Heart left ventricle (tissue), 16 donors: ENCODE results near the gene NLE1. TPM values are rescaled to one million over a fixed set of nuclear protein-coding genes. Genes with fewer than 3 reads are reported as not detected.
A peak's percentile ranks its signal among the peaks of the same experiment; 100 is the strongest.
"Not testable (repeated sequence)": the region's sequence is repeated elsewhere in the genome, so short reads cannot be mapped to it uniquely, and the experiment has no call there.

Experiments
- ATAC-seq, 4 donors: fragments of 200-7000 bp; cut with Tn5 transposase; one replicate each; pipeline ENCODE4 v1.9.1; 2020 to 2022; ENCODE audit warnings: moderate library complexity in 4 of 4, mild to moderate bottlenecking in 3 of 4, moderate number of reproducible peaks in 1 of 4
- DNase-seq, 5 donors: peaks; one replicate each; pipeline ENCODE4 v3.0.0-alpha.2; 2020
- H3K27ac ChIP-seq, 12 donors: fragments of 200-600 bp; sonication (generic) in 4 of 12; one replicate each; pipeline versions ENCODE4 v1.5.0 to v1.8.0; 2016 to 2022; ENCODE audit warnings: mild to moderate bottlenecking in 2 of 12
- H3K27me3 ChIP-seq, 9 donors: fragments of 200-600 bp; sonication (generic) in 2 of 9; one replicate each; pipeline versions ENCODE4 v1.5.1 to v1.8.0; 2016 to 2022; ENCODE audit warnings: mild to moderate bottlenecking in 3 of 9
- H3K36me3 ChIP-seq, 9 donors: fragments of 200-600 bp; sonication (generic) in 2 of 9; one replicate each; pipeline versions ENCODE4 v1.5.0 to v1.8.0; 2018 to 2022; ENCODE audit warnings: mild to moderate bottlenecking in 2 of 9
- H3K4me1 ChIP-seq, 12 donors: fragments of 200-600 bp; sonication (generic) in 4 of 12; one replicate each; pipeline versions ENCODE4 v1.5.0 to v1.8.0; 2016 to 2022; ENCODE audit warnings: mild to moderate bottlenecking in 3 of 12
- H3K4me3 ChIP-seq, 12 donors: fragments of 200-600 bp; sonication (generic) in 4 of 12; one replicate each; pipeline versions ENCODE4 v1.5.0 to v1.8.0; 2017 to 2022; ENCODE audit warnings: mild to moderate bottlenecking in 9 of 12, moderate library complexity in 4 of 12
- H3K9me3 ChIP-seq, 12 donors: fragments of 200-600 bp; sonication (generic) in 4 of 12; one replicate each; pipeline versions ENCODE4 v1.5.0 to v1.8.0; 2016 to 2022; ENCODE audit warnings: mild to moderate bottlenecking in 1 of 12
- CTCF ChIP-seq, 12 donors: fragments of 200-600 bp; sonication (generic) in 4 of 12; IDR thresholded peaks; one replicate each; pipeline versions ENCODE4 v1.5.0 to v1.8.0; 2018 to 2022; ENCODE audit warnings: antibody characterized with exemption in 12 of 12, mild to moderate bottlenecking in 5 of 12
- POLR2A ChIP-seq, 2 donors: fragments of 450-650 bp; IDR thresholded peaks; one replicate each; pipeline ENCODE4 v1.6.1; 2017; ENCODE audit warnings: antibody characterized with exemption in 2 of 2, mild to moderate bottlenecking in 2 of 2, moderate library complexity in 2 of 2
- WGBS, 4 donors: extraction: QIAGEN DNeasy Blood & Tissue Kit in 2 of 4; methylation state at CpG; one replicate each; pipeline versions ENCODE4 v1.1.5 to v1.1.7; 2013 to 2018; 5-methylcytosine and 5-hydroxymethylcytosine counted together
- intact Hi-C, 10 donors: fragments of 100-400 bp; cut with DNase I; formaldehyde crosslinking; loops; one replicate each; pipeline versions ENCODE4 v1.11.1 to v1.14.2; 2022
- polyA plus RNA-seq, 2 donors: library from polyadenylated mRNA; stranded (reverse); fragments of 200-250 nt; gene quantifications; one replicate each; pipeline ENCODE4 v1.2.3, GENCODE V29; 2013
- total RNA-seq, 9 donors: library from RNA; depleted of rRNA in 2 of 9; stranded (reverse); fragments of >200 nt in 2 of 9; fragmentation: NEBNext Ultra II Directional in 3 of 9; extraction: Animal tissue kit (Norgen Biotek cat#: 25700) in 3 of 9; gene quantifications; one replicate each; pipeline versions ENCODE4 v1.1.0 to v1.2.4, GENCODE V29; 2016 to 2023
- donor health status: ischemic (EF 13 %, LVEDD 7.1; RV severe dilation, severe dysfunction).
- donor health status: healthy with polysubstance abuse.
- donor health status: DM: no; HTN: yes; CAD: no.
- donor health status: DM: no; HTN: no; CAD: no.
- donor health status: ischemic (EF 25% LVEDD 6.9; RV normal size, moderate dysfunction).
- donor health status: ischemic (EF 25% LVEDD 5.7; RV mildly dilated, moderate dysfunction).
- donor health status: healthy.
- donor health status: DM: yes; HTN: yes; CAD: no.
- donor health status: ischemic (EF 35%, LVEDD 5.7; RV mildly dilated, moderate dysfunction).
- donor health status: nonischemic (EF 11% LVEDD 7.7; RV severe dilation, severe dysfunction).
- donor health status: DM: yes; HTN: yes; CAD: no.
- donor health status: PGD.
- donor health status: ischemic (EF 29% LVEDD 5.4; RV normal size, mild dysfunction).
- donor health status: nonischemic (EF 23%, LVEDD 6.1; RV moderate dilation, normal function).

The NLE1 gene
- total and polyA plus RNA-seq, 11 donors, result 1.8 to 8.5 (median 4.2) TPM

DNA sequence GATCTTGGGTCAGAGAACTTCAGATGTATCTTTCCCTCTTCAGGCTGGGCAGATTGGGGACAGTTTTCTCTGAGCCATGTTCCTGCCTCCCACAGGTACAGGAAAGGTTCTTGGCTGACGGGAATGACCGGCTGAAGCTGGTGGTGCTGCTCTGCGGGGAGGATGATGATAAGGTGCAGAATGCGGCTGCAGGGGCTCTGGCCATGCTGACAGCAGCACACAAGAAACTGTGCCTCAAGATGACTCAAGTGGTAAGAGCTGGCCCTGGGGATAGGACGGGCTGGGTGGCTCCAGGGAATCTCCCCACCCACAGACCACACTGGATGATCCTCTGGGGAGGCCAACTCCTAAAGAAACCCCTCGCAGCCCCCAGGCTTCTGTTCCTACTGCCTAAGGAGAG lies 41.2 kb upstream of the NLE1 start:
- no peak overlapping the region for H3K4me3 ChIP-seq
- H3K36me3 ChIP-seq, result peaks cover 0 to 86% (median 13%) of the 10 kb centered on the region in 9 donors
- no peaks in the 10 kb centered on the region for H3K4me1 ChIP-seq
- TF ChIP-seq CTCF (IDR thresholded peaks at IDR 0.05), result no peak
- no peak for TF ChIP-seq POLR2A (IDR thresholded peaks at IDR 0.05)
- no peak overlapping the region for H3K27ac ChIP-seq
- intact Hi-C loops, result no loop called here
- H3K9me3 ChIP-seq, result peaks cover 0 to 2% (median 0%) of the 10 kb centered on the region in 12 donors
- no peak for DNase-seq
- no peak for ATAC-seq
- no peaks in the 10 kb centered on the region for H3K27me3 ChIP-seq
- WGBS, 4 donors, result 52 to 63% (median 54%) methylated on average over 5 to 6 of the region's 6 CpGs

DNA sequence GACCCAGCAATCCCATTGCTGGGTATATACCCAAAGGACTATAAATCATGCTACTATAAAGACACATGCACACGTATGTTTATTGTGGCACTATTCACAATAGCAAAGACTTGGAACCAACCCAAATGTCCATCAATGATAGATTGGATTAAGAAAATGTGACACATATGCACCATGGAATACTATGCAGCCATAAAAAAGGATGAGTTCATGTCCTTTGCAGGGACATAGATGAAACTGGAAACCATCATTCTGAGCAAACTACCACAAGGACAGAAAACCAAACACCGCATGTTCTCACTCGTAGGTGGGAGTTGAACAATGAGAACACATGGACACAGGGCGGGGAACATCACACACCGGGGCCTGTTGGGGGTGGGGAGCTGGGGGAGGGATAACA lies 37.3 kb upstream of the NLE1 start:
- H3K9me3 ChIP-seq, ATAC-seq, H3K4me3 ChIP-seq, H3K27me3 ChIP-seq, H3K27ac ChIP-seq, DNase-seq: not testable (repeated sequence)
- Histone ChIP-seq H3K36me3 (peaks cover 0 to 86% (median 15%) of the 10 kb centered on the region in 9 donors), H3K4me1 (peaks cover 0 to 11% (median 0%) of the 10 kb centered on the region in 12 donors)
- WGBS, 4 donors, result 93 to 97% (median 95%) methylated on average over 5 of the region's 5 CpGs
- intact Hi-C loops, result loop anchor here in 4 of 10 donors (10.0 kb wide), 4 partner anchors 65 to 565 kb away; partner anchors contain the start of gene SLFN5 (in 1 of the 4)

GRCh38 chr17:35176897-35177296 lies 34.8 kb upstream of the NLE1 start:
- TF ChIP-seq POLR2A (IDR thresholded peaks at IDR 0.05), result no peak
- TF ChIP-seq CTCF (IDR thresholded peaks at IDR 0.05), result no peak
- H3K4me1 ChIP-seq, result peaks cover 0 to 11% (median 0%) of the 10 kb centered on the region in 12 donors
- H3K27ac ChIP-seq, result no peak overlapping the region
- intact Hi-C loops, result loop anchor here in 4 of 10 donors (10.0 kb wide), 4 partner anchors 68 to 568 kb away; partner anchors contain the start of gene SLFN5 (in 1 of the 4)
- H3K9me3 ChIP-seq, result peaks cover 0 to 2% (median 0%) of the 10 kb centered on the region in 12 donors
- 73 to 84% (median 78%) methylated on average over 8 of the region's 8 CpGs for WGBS, 4 donors
- DNase-seq, result no peak
- H3K4me3 ChIP-seq, result no peak overlapping the region
- ATAC-seq, result no peak
- no peaks in the 10 kb centered on the region for H3K27me3 ChIP-seq
- H3K36me3 ChIP-seq, result peaks cover 0 to 82% (median 26%) of the 10 kb centered on the region in 9 donors

- Histone ChIP-seq H3K4me1 (peaks cover 0 to 11% (median 0%) of the 10 kb centered on the region in 12 donors), H3K4me3 (no peak overlapping the region), H3K27ac (no peak overlapping the region), H3K36me3 (peaks cover 0 to 82% (median 22%) of the 10 kb centered on the region in 9 donors), H3K27me3 (no peaks in the 10 kb centered on the region), H3K9me3 (peaks cover 0 to 2% (median 0%) of the 10 kb centered on the region in 12 donors)
- intact Hi-C loops, result loop anchor here in 4 of 10 donors (10.0 kb wide), 4 partner anchors 69 to 569 kb away; partner anchors contain the start of gene SLFN5 (in 1 of the 4)
- no peak for TF ChIP-seq POLR2A (IDR thresholded peaks at IDR 0.05)
- TF ChIP-seq CTCF (IDR thresholded peaks at IDR 0.05), result no peak
- 68 to 79% (median 70%) methylated on average over 9 of the region's 9 CpGs for WGBS, 4 donors
- DNase-seq, result no peak
- ATAC-seq, result peak in 3 of 4 donors; percentile 26 to 55 (median 48)
Measured at GRCh38 chr17:35175638-35176415, 33.7 kb upstream of the NLE1 start.
